Small intestine (tissue), 7 donors: ENCODE results near the gene EHMT1. TPM values are rescaled to one million over a fixed set of nuclear protein-coding genes. Genes with fewer than 3 reads are reported as not detected.

Experiments used
- DNase-seq, 2 donors: peaks; one replicate each; pipeline versions ENCODE4 v3.0.0 to v3.0.0-alpha.2; 2013
- FAIRE-seq: peaks from 2 replicates; lab custom pipeline; 2012; peaks lifted over from hg19 to GRCh38; lab: Jason Lieb, UNC
- H3K27ac ChIP-seq, 3 donors: one replicate each; pipeline ENCODE4 v1.5.1; 2013; ENCODE audit warnings: low read length in 2 of 3, mild to moderate bottlenecking in 2 of 3, control low read depth in 1 of 3, inconsistent platforms in 1 of 3, low read depth in 1 of 3, moderate library complexity in 1 of 3
- H3K27me3 ChIP-seq, 3 donors: one replicate each; pipeline ENCODE4 v1.6.1; 2013; ENCODE audit warnings: low read length in 3 of 3, inconsistent platforms in 1 of 3; ENCODE audit not compliant: control insufficient read depth in 3 of 3, insufficient read depth in 3 of 3
- H3K36me3 ChIP-seq, 3 donors: one replicate each; pipeline ENCODE4 v1.6.1; 2013; ENCODE audit warnings: low read length in 3 of 3, inconsistent platforms in 1 of 3, low read depth in 1 of 3, mild to moderate bottlenecking in 1 of 3, moderate library complexity in 1 of 3; ENCODE audit not compliant: control insufficient read depth in 3 of 3, insufficient read depth in 2 of 3
- H3K4me1 ChIP-seq, 3 donors: one replicate each; pipeline ENCODE4 v1.6.1; 2013; ENCODE audit warnings: low read length in 2 of 3, inconsistent platforms in 1 of 3, low read depth in 1 of 3, mild to moderate bottlenecking in 1 of 3, moderate library complexity in 1 of 3; ENCODE audit not compliant: control insufficient read depth in 3 of 3, insufficient read depth in 2 of 3
- H3K4me3 ChIP-seq, 3 donors: one replicate each; pipeline ENCODE4 v1.5.1; 2013; ENCODE audit warnings: low read length in 3 of 3, control low read depth in 1 of 3, inconsistent platforms in 1 of 3, low read depth in 1 of 3, mild to moderate bottlenecking in 1 of 3, moderate library complexity in 1 of 3
- H3K9me3 ChIP-seq, 2 donors: one replicate each; pipeline ENCODE4 v1.6.1; 2013; ENCODE audit warnings: low read depth in 1 of 2, low read length in 1 of 2; ENCODE audit not compliant: control insufficient read depth in 2 of 2, insufficient read depth in 1 of 2
- WGBS, 3 donors: extraction: QIAGEN DNeasy Blood & Tissue Kit; methylation state at CpG; one replicate each; pipeline ENCODE4 v1.1.7; 2013; 5-methylcytosine and 5-hydroxymethylcytosine counted together
- polyA plus RNA-seq, 4 donors: library from polyadenylated mRNA; stranded (reverse) in 3 of 4; unstranded in 1 of 4; fragments of 200-250 nt in 3 of 4; fragments of 120-200 nt in 1 of 4; gene quantifications; one replicate each; pipeline versions ENCODE4 v1.2.1 to v1.2.3, GENCODE V29; 2013
- donor health status: healthy with polysubstance abuse.
- donor health status: control.
- donor health status: control.
- donor health status: Bipolar disorder and iron deficiency.
- donor health status: healthy.

EHMT1 gene
- polyA plus RNA-seq, 4 donors = 35.2 to 53.9 (median 39.1) TPM

- Histone ChIP-seq H3K4me1 (no peaks in the 10 kb centered on the region), H3K36me3 (peaks cover 18 to 73% (median 19%) of the 10 kb centered on the region in 3 donors), H3K9me3 (no peaks in the 10 kb centered on the region), H3K27ac (no peak overlapping the region), H3K4me3 (no peak overlapping the region), H3K27me3 (no peaks in the 10 kb centered on the region)
- DNase-seq (no peak), FAIRE-seq (no peak)
- WGBS, 3 donors = 93 to 97% (median 96%) methylated on average over 20 of the region's 20 CpGs
Observed at GRCh38 chr9:137832191-137832700, 213.4 kb downstream of the EHMT1 start.

DNA sequence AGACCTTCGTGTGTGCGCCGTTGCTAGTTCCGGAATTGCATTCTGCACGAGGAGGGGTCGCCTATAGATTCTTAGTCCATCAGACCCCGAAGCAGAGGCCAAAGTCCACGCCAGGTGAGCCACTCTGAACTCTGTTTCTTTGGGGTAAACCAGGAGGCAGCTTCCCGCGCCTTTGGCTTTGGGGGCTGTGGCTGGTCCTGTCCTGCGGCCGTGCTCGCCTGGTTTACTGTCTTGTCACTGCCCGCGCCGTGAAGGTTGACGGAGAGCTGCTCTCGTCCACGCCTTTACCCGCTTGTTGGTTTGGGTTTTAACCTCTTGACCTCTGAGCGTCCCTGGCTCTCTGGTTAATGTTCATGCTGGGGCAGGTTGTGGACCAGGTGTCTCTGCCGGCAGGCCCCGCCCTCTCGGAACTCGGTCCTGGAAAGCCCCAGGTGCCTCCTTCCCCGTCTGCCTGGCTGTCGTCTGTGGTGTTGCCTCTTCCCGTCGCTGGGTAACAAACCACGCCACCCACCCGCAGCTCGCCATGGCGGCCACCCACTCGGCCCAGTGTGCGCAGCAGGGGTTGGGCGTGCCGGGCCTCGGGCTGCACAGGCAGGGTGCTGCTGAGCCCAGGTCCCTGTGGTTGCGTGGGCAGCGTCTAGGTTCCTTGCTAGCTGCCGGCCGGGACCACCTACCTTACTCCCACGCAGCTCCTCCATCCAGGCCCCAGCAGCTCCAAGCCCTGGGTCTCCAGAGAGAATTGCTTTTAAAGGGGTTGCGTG is 214.2 kb downstream of the EHMT1 start:
- no peak for DNase-seq
- H3K27me3 ChIP-seq = no peaks in the 10 kb centered on the region
- 95 to 97% (median 95%) methylated on average over 43 to 44 of the region's 44 CpGs for WGBS, 3 donors
- peaks cover 17 to 72% (median 19%) of the 10 kb centered on the region in 3 donors for H3K36me3 ChIP-seq
- no peak overlapping the region for H3K27ac ChIP-seq
- FAIRE-seq = no peak
- no peak overlapping the region for H3K4me3 ChIP-seq
- H3K9me3 ChIP-seq = no peaks in the 10 kb centered on the region
- no peaks in the 10 kb centered on the region for H3K4me1 ChIP-seq

GRCh38 chr9:137833721-137834613 is 215.2 kb downstream of the EHMT1 start:
- H3K9me3 ChIP-seq = no peaks in the 10 kb centered on the region
- DNase-seq = no peak
- H3K36me3 ChIP-seq = peaks cover 15 to 66% (median 19%) of the 10 kb centered on the region in 3 donors
- no peaks in the 10 kb centered on the region for H3K27me3 ChIP-seq
- 98 to 99% (median 98%) methylated on average over 73 of the region's 73 CpGs for WGBS, 3 donors
- H3K27ac ChIP-seq = no peak overlapping the region
- H3K4me3 ChIP-seq = no peak overlapping the region
- H3K4me1 ChIP-seq = no peaks in the 10 kb centered on the region
- no peak for FAIRE-seq

GRCh38 chr9:137834846-137835546 is 216.2 kb downstream of the EHMT1 start:
- FAIRE-seq = no peak
- Histone ChIP-seq H3K4me1 (no peaks in the 10 kb centered on the region), H3K4me3 (no peak overlapping the region), H3K36me3 (peaks cover 15 to 65% (median 17%) of the 10 kb centered on the region in 3 donors), H3K27me3 (no peaks in the 10 kb centered on the region), H3K27ac (no peak overlapping the region), H3K9me3 (no peaks in the 10 kb centered on the region)
- no peak for DNase-seq
- 97 to 98% (median 97%) methylated on average over 65 to 66 of the region's 66 CpGs for WGBS, 3 donors

- Histone ChIP-seq H3K36me3 (peaks cover 15 to 57% (median 17%) of the 10 kb centered on the region in 3 donors), H3K4me1 (no peaks in the 10 kb centered on the region), H3K9me3 (no peaks in the 10 kb centered on the region), H3K27me3 (no peaks in the 10 kb centered on the region), H3K27ac (no peak overlapping the region), H3K4me3 (no peak overlapping the region)
- no peak for FAIRE-seq
- 91 to 92% (median 92%) methylated on average over 28 of the region's 28 CpGs for WGBS, 3 donors
- no peak for DNase-seq
Observed at GRCh38 chr9:137836151-137836830, 217.5 kb downstream of the EHMT1 start.

DNA sequence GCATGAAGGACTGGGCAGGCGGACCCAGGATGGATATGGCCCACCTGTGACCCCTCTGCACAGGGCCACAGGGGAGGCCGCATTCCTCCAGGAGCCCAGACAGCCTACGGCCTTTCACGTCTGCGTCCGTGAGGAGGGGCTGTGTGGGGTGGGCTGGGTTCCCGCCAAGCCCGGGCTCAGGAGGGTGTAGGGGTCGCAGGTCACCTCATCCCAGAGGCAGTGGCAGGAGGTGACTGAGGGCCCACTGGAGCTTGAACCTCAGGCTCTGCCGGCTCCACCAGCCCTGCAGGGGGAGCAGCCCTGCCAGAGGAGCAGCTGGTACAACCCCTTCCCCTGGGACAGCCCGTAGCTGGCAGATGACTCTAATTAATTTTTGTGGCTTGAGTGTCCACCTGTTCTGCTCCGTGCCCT is 218.0 kb downstream of the EHMT1 start:
- H3K9me3 ChIP-seq = no peaks in the 10 kb centered on the region
- peaks cover 15 to 54% (median 17%) of the 10 kb centered on the region in 3 donors for H3K36me3 ChIP-seq
- no peaks in the 10 kb centered on the region for H3K27me3 ChIP-seq
- no peak overlapping the region for H3K4me3 ChIP-seq
- 83 to 89% (median 83%) methylated on average over 12 of the region's 12 CpGs for WGBS, 3 donors
- no peak overlapping the region for H3K27ac ChIP-seq
- no peak for DNase-seq
- FAIRE-seq = no peak
- H3K4me1 ChIP-seq = no peaks in the 10 kb centered on the region

DNA sequence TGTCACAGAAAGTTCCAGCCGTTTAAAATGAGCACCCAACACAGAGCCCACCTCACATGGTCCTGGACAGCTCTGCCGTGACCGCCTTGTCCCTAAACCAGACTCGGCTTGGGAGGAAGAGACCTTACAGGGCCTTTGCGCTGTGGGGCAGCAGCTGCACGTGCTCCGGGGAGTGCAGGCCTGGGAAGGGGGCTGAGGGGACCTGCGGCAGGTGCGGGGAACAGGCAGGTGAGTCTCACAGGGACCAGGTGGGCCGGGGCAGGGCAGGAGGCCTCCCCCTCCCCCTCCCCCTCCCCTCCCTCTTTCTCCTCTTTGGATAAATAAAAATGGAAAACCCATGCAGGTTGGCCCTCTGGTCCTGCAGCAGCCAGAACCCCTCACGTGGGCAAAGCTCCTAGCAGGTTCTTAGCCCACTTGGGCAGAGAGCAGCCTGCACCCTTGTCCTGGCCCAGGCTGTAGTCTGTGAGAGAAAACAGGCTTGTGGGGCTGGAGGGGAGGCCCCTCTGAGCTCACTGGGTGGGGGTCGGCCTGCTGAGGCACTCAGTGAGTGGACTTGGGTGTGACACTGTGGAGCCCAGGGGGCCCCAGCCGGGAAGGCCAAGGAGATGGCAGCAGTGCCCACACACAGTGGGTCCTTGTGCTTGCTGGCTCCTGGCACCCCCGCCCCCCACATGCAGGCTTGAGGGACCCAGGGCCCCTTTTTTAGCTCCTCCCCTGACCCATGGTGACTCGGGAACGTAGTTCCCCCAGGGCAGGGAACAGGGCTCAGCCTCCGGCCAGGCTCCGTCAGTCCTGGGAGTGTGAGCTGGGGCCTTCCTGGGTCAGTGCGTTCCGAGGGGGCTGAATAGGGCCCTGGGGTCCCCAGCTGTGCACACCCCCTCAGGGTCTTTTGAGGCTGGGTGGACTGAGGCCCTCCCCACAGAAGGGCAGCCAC is 218.8 kb downstream of the EHMT1 start:
- no peaks in the 10 kb centered on the region for H3K4me1 ChIP-seq
- FAIRE-seq = no peak
- WGBS, 3 donors = 93 to 96% (median 94%) methylated on average over 19 to 20 of the region's 20 CpGs

More for the DNA sequence above, 218.8 kb downstream of the EHMT1 start:
- H3K9me3 ChIP-seq = no peaks in the 10 kb centered on the region
- H3K4me3 ChIP-seq = no peak overlapping the region
- H3K36me3 ChIP-seq = peaks cover 14 to 46% (median 15%) of the 10 kb centered on the region in 3 donors
- no peak for DNase-seq
- no peak overlapping the region for H3K27ac ChIP-seq
- no peaks in the 10 kb centered on the region for H3K27me3 ChIP-seq
